Endodermal cell (in vitro differentiated cells): ENCODE data around the gene CRCP. TPM values are rescaled to one million over a fixed set of nuclear protein-coding genes. Genes with fewer than 3 reads are reported as not detected.
A peak's percentile ranks its signal among the peaks of the same experiment; 100 is the strongest.

Source experiments
- DNase-seq: peaks from one replicate; pipeline ENCODE4 v3.0.0-alpha.2; 2017
- H3K27ac ChIP-seq: 2 replicates; pipeline ENCODE4 v1.5.1; 2013; ENCODE audit warnings: mild to moderate bottlenecking, low read depth, low read length, moderate library complexity
- H3K27me3 ChIP-seq: 2 replicates; pipeline ENCODE4 v1.6.1; 2013; ENCODE audit warnings: mild to moderate bottlenecking, low read length, moderate library complexity; ENCODE audit not compliant: insufficient read depth, control insufficient read depth, poor library complexity, severe bottlenecking
- H3K36me3 ChIP-seq: 2 replicates; pipeline ENCODE4 v1.7.0; 2013; ENCODE audit warnings: mild to moderate bottlenecking, low read length, moderate library complexity; ENCODE audit not compliant: control insufficient read depth, insufficient read depth
- H3K4me1 ChIP-seq: one replicate; pipeline ENCODE4 v1.7.0; 2013; ENCODE audit warnings: low read length; ENCODE audit not compliant: control insufficient read depth, insufficient read depth
- H3K4me3 ChIP-seq: 2 replicates; pipeline ENCODE4 v1.5.1; 2013; ENCODE audit warnings: mild to moderate bottlenecking, low read length, moderate library complexity
- H3K9ac ChIP-seq: 2 replicates; pipeline ENCODE4 v1.6.1; 2013; ENCODE audit warnings: mild to moderate bottlenecking, low read length, moderate library complexity; ENCODE audit not compliant: poor library complexity, severe bottlenecking; ENCODE audit errors: extremely low read depth
- H3K9me3 ChIP-seq: 2 replicates; pipeline ENCODE4 v1.6.1; 2013; ENCODE audit warnings: mild to moderate bottlenecking, low read length, moderate library complexity; ENCODE audit not compliant: control insufficient read depth
- H3K27ac Mint-ChIP-seq: 2 replicates; pipeline ENCODE4 v1.8.0; 2020; ENCODE audit warnings: mixed read lengths
- H3K27me3 Mint-ChIP-seq: 2 replicates; pipeline ENCODE4 v1.8.0; 2021; ENCODE audit warnings: mild to moderate bottlenecking, mixed read lengths; ENCODE audit not compliant: insufficient read depth
- H3K36me3 Mint-ChIP-seq: 2 replicates; pipeline ENCODE4 v1.8.0; 2020; ENCODE audit warnings: low read depth, mixed read lengths
- H3K4me1 Mint-ChIP-seq: 2 replicates; pipeline ENCODE4 v1.8.0; 2020; ENCODE audit warnings: mixed read lengths
- H3K4me3 Mint-ChIP-seq: 2 replicates; pipeline ENCODE4 v1.8.0; 2020; ENCODE audit warnings: mild to moderate bottlenecking, moderate library complexity, mixed read lengths
- H3K9me3 Mint-ChIP-seq: 2 replicates; pipeline ENCODE4 v1.8.0; 2020; ENCODE audit warnings: mild to moderate bottlenecking, mixed read lengths
- CTCF ChIP-seq: fragments of 200-600 bp; sonication (generic); conservative IDR thresholded peaks from 2 replicates; pipeline ENCODE4 v1.5.0; 2021; ENCODE audit warnings: antibody characterized with exemption, mild to moderate bottlenecking
- WGBS, 2 experiments: methylation state at CpG; one replicate each; pipeline versions ENCODE4 v1.1.5 to v1.1.7; 2013; ENCODE audit warnings: missing lambda C conversion rate in 2 of 2, mixed read lengths in 1 of 2; ENCODE audit not compliant: insufficient coverage in 1 of 2, insufficient read length in 1 of 2; 5-methylcytosine and 5-hydroxymethylcytosine counted together
- total RNA-seq, 2 donors: library from RNA; stranded (reverse); fragmentation: NEBNext Ultra II Directional in 1 of 2; extraction: Animal tissue kit (Norgen Biotek cat#: 25700) in 1 of 2; gene quantifications; 2 replicates in 1 of 2; 3 replicates in 1 of 2; pipeline ENCODE4 v1.2.1, GENCODE V29; 2021

The CRCP gene
- total RNA-seq, 2 donors from 2014 or later, result 25.9 to 27.8 TPM

DNA sequence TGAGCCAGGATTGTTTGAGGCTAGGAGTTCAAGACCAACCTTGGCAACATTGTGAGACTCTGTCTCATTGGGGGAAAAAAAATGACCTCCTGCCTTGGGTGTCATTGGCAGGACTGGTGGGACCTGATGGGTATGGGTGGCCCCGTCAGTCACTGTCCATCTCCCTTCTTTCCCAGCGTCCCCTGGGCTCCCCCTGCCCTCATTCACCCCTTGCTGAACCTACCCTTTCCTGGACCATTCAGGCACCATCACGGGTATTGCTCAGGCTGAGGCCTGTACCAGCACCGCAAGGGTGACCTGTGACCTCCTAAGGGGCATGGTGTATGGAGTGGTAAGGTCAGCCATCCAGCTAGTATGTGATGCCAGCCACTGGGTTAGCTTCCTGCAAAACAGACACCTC lies 19.6 kb upstream of the CRCP start:
- H3K27ac Mint-ChIP-seq, result no peak overlapping the region
- 91 to 100% methylated on average over 1 to 4 of the region's 4 CpGs for WGBS, 2 experiments

DNA sequence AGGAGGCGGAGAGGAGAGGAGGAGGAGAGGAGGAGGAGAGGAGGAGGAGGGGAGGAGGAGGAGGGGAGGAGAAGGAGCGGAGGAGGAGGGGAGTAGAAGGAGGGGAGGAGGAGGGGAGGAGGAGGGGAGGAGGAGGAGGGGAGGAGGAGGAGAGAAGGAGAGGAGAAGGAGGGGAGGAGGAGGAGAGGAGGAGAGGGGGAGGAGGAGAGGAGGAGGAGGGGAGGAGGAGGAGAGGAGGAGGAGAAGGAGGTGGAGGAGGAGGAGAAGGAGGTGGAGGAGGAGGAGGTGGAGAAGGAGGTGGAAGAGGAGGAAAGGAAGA lies 15.5 kb upstream of the CRCP start:
- Mint-ChIP-seq H3K4me1 (no peaks in the 10 kb centered on the region), H3K27me3 (no peaks in the 10 kb centered on the region), H3K36me3 (no peaks in the 10 kb centered on the region), H3K4me3 (no peak overlapping the region), H3K9me3 (no peaks in the 10 kb centered on the region), H3K27ac (no peak overlapping the region)
- no CpG with 5 or more reads among the region's 2 CpGs for WGBS, 2 experiments
- no peak for TF ChIP-seq CTCF
- no peaks in the 10 kb centered on the region for H3K4me1 ChIP-seq
- H3K36me3 ChIP-seq, result no peaks in the 10 kb centered on the region
- no peaks in the 10 kb centered on the region for H3K27me3 ChIP-seq
- H3K9ac ChIP-seq, result no peak overlapping the region
- H3K4me3 ChIP-seq, result no peak overlapping the region
- no peak for DNase-seq
- no peaks in the 10 kb centered on the region for H3K9me3 ChIP-seq
- H3K27ac ChIP-seq, result no peak overlapping the region

More for the DNA sequence above, 19.6 kb upstream of the CRCP start:
- Histone ChIP-seq H3K27me3 (no peaks in the 10 kb centered on the region), H3K9me3 (no peaks in the 10 kb centered on the region), H3K9ac (no peak overlapping the region), H3K27ac (no peak overlapping the region), H3K4me1 (no peaks in the 10 kb centered on the region), H3K36me3 (no peaks in the 10 kb centered on the region), H3K4me3 (no peak overlapping the region)
- no peak for TF ChIP-seq CTCF
- Mint-ChIP-seq H3K36me3 (no peaks in the 10 kb centered on the region), H3K4me1 (no peaks in the 10 kb centered on the region), H3K9me3 (no peaks in the 10 kb centered on the region), H3K27me3 (no peaks in the 10 kb centered on the region), H3K4me3 (no peak overlapping the region)
- DNase-seq, result no peak

DNA sequence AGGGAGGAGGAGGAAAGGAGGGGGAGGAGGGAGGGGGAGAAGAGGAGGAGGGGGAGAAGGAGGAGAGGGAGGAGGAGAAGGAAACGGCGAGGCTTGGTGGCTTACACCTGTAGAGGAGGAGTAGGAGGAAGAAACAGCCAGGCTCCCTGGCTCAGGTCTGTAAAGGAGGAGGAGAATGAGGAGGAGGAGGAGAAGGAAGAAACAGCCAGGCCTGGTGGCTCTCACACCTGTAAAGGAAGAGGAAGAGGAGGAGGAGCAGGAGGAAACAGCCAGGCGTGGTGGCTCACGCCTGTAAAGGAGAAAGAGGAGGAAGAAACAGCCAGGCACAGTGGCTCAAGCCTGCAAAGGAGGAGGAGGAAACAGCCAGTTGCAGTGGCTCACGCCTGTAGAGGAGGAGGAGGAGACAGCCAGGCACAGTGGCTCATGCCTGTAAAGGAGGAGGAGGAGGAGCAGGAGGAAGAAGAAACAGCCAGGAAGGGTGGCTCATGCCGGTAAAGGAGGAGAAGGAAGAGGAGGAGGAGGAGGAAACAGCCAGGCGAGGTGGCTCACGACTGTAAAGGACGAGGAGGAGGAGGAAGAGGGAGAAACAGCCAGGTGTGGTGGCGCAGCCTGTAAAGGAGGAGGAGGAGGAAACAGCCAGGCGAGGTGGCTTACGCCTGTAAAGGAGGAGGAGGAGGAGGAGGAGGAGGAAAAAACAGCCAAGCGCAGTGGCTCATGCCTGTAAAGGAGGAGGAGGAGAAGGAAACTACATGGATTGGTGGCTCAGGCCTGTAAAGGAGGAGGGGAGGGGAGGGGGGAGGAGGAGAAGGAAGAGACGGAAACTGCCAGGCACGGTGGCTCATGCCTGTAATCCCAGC lies 14.9 kb upstream of the CRCP start:
- no peaks in the 10 kb centered on the region for H3K9me3 Mint-ChIP-seq
- TF ChIP-seq CTCF, result no peak
- Histone ChIP-seq H3K27me3 (no peaks in the 10 kb centered on the region), H3K9me3 (no peaks in the 10 kb centered on the region), H3K4me1 (no peaks in the 10 kb centered on the region), H3K27ac (no peak overlapping the region), H3K4me3 (peak overlapping the region; percentile 71), H3K9ac (peak overlapping the region; percentile 15), H3K36me3 (no peaks in the 10 kb centered on the region)
- H3K27me3 Mint-ChIP-seq, result no peaks in the 10 kb centered on the region
- H3K4me3 Mint-ChIP-seq, result peak overlapping the region; percentile 42
- 8 to 14% methylated on average over 14 to 15 of the region's 15 CpGs for WGBS, 2 experiments
- peak; percentile 88 for DNase-seq
- no peaks in the 10 kb centered on the region for H3K36me3 Mint-ChIP-seq
- H3K27ac Mint-ChIP-seq, result peak overlapping the region; percentile 37
- H3K4me1 Mint-ChIP-seq, result no peaks in the 10 kb centered on the region
